Right atrium auricular region (tissue), 2 donors: ENCODE measurements around the gene ACER3. TPM values are rescaled to one million over a fixed set of nuclear protein-coding genes. Genes with fewer than 3 reads are reported as not detected.

Source experiments
- DNase-seq: peaks from one replicate; pipeline ENCODE4 v3.0.0-alpha.2; 2019; ENCODE audit warnings: low spot score
- H3K27ac ChIP-seq, 2 donors: fragments of 200-600 bp; sonication (generic); 1 replicate in 1 of 2; 2 replicates in 1 of 2; pipeline ENCODE4 v1.5.1; 2016 to 2019
- H3K27me3 ChIP-seq, 2 donors: fragments of 200-600 bp; sonication (generic); one replicate each; pipeline versions ENCODE4 v1.5.1 to v1.6.0; 2017 to 2019
- H3K36me3 ChIP-seq: fragments of 200-600 bp; sonication (generic); one replicate; pipeline ENCODE4 v1.5.1; 2016
- H3K4me1 ChIP-seq, 2 donors: fragments of 200-600 bp; sonication (generic); one replicate each; pipeline versions ENCODE4 v1.5.1 to v1.6.0; 2017 to 2019
- H3K4me3 ChIP-seq, 2 donors: fragments of 200-600 bp; sonication (generic); 1 replicate in 1 of 2; 2 replicates in 1 of 2; pipeline ENCODE4 v1.5.1; 2017 to 2019; ENCODE audit warnings: mild to moderate bottlenecking in 1 of 2, moderate library complexity in 1 of 2
- H3K9me3 ChIP-seq, 2 donors: fragments of 200-600 bp; sonication (generic); one replicate each; pipeline ENCODE4 v1.5.1; 2019
- total RNA-seq, 2 donors: library from RNA; depleted of rRNA; stranded (reverse); fragments of >200 nt; gene quantifications; one replicate each; pipeline ENCODE4 v1.1.0, GENCODE V29; 2016
- TF ChIP-seq, protein P1 (sequence below), 2 donors: fragments of 200-600 bp; sonication (generic); IDR thresholded peaks; one replicate each; pipeline ENCODE4 v1.5.1; 2019; ENCODE audit warnings: antibody characterized with exemption in 2 of 2

The ACER3 gene
- total RNA-seq, 2 donors from 2014 or later, result 6.4 to 11.3 TPM

DNA sequence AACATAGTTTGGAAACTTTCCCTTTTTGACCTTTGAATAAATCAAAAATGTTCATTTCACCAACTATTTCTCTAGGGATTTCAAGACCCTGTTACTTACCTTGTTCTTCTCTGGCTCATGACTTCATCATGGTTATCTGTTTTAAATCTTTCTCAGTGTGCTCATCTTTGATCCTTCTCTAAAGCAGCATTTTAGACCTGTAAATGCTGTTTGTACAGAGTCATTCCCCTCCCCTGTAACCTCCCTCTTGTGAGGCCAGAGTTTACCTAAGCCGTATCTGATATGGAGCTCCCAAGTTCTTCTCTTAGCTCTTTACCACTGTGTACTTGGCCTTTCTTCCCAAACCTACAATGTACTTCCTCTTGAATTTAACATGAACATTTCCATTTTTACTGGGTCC, 56.0 kb downstream of the ACER3 start:
- H3K27ac ChIP-seq, result no peak overlapping the region
- no peak overlapping the region for H3K4me3 ChIP-seq
- H3K36me3 ChIP-seq, result no peaks in the 10 kb centered on the region
- TF ChIP-seq, protein P1, sequence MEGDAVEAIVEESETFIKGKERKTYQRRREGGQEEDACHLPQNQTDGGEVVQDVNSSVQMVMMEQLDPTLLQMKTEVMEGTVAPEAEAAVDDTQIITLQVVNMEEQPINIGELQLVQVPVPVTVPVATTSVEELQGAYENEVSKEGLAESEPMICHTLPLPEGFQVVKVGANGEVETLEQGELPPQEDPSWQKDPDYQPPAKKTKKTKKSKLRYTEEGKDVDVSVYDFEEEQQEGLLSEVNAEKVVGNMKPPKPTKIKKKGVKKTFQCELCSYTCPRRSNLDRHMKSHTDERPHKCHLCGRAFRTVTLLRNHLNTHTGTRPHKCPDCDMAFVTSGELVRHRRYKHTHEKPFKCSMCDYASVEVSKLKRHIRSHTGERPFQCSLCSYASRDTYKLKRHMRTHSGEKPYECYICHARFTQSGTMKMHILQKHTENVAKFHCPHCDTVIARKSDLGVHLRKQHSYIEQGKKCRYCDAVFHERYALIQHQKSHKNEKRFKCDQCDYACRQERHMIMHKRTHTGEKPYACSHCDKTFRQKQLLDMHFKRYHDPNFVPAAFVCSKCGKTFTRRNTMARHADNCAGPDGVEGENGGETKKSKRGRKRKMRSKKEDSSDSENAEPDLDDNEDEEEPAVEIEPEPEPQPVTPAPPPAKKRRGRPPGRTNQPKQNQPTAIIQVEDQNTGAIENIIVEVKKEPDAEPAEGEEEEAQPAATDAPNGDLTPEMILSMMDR (IDR thresholded peaks at IDR 0.05), result no peak
- no peak for DNase-seq
- no peaks in the 10 kb centered on the region for H3K27me3 ChIP-seq
- H3K4me1 ChIP-seq, result peaks cover 0 to 7% of the 10 kb centered on the region in 2 donors
- H3K9me3 ChIP-seq, result no peaks in the 10 kb centered on the region

DNA sequence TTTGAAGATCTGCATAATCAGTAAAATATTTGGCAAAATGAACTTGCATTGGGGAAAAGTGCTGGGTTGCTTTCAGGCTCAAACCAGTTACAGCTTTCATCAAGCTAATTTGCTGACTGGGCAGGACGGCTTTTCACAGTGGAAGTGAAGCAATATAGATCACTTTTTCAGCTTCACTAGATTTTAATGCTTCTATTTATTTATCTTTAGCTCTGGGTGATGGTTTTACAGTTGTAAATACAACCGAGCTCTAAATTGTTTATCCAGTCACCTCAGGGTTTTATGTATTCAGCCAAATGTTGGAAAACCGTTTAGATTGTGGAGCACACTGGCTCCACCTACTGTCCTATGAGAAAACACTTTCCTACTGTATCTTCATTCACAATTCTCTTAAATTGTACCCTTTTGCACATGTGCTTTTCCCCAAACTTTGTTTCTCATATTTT, 58.2 kb downstream of the ACER3 start:
- Histone ChIP-seq H3K27me3 (no peaks in the 10 kb centered on the region), H3K4me1 (peaks cover 0 to 7% of the 10 kb centered on the region in 2 donors), H3K36me3 (no peaks in the 10 kb centered on the region), H3K4me3 (peak overlapping the region; percentile 6 to 21), H3K27ac (no peak overlapping the region), H3K9me3 (no peaks in the 10 kb centered on the region)
- TF ChIP-seq, protein P1 (IDR thresholded peaks at IDR 0.05), result peak; percentile 61 to 80
- DNase-seq, result no peak

DNA sequence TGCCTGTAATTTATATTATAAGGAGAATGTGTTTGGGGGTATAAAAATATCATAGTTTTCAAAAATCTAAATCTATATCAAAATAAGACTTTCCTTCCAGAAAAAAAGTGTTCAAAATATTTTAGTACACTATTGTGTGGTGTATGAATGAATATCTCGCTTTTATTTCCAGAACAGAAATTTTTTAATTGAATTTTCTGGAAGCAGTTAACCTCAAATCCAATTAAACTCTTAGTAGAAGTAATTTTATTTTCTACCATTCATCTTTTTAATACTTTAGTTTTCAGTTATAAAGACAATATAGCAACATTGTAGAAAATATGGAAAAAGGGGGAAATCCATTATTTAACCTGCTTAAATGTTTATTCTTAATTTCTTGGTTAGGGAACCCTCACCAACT, 58.7 kb downstream of the ACER3 start:
- Histone ChIP-seq H3K27ac (no peak overlapping the region), H3K4me1 (peaks cover 0 to 7% of the 10 kb centered on the region in 2 donors), H3K27me3 (no peaks in the 10 kb centered on the region), H3K9me3 (no peaks in the 10 kb centered on the region), H3K4me3 (no peak overlapping the region), H3K36me3 (no peaks in the 10 kb centered on the region)
- TF ChIP-seq, protein P1 (IDR thresholded peaks at IDR 0.05), result no peak
- DNase-seq, result no peak

DNA sequence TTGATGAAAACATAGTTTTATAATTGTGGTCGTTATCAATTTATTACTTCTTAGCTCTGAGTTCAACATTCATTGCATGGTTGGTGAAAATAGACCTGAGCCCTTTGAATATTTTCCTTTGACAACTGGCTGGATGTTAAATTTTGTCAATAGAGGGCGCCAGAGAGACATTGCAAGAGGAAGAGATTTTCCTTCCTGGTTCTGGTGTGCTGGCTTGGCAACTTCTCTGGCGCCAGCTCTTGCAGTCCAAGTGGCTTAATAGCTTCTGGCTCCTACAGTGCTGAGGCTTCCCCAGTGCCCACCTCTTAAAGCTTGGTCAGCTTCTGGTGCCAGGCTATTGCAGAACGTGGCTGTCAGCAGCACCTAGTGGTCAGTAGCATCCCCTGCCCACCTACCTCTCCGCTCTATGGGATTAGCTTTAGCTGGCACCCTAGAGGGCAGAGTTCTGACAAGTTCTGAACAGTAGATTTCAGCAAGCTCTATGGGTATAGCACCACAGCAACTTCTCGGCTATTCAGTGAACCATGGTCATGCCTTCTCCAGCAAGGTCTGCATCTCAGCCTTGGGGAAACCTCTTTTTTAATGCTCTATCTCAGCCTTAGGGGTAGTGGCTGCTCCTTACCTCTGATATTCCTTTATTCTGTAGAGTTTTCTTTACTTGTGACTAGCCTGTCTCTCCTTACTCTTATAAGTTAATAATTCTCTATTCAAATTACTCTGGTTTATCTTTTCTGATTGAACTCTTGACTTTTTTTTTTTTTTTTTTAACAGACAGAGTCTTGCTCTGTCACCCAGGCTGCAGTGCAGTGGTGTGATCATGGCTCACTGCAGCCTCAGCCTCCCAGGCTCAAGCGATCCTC, 59.4 kb downstream of the ACER3 start:
- Histone ChIP-seq H3K27ac (no peak overlapping the region), H3K4me1 (peaks cover 0 to 7% of the 10 kb centered on the region in 2 donors), H3K27me3 (no peaks in the 10 kb centered on the region), H3K9me3 (no peaks in the 10 kb centered on the region), H3K36me3 (no peaks in the 10 kb centered on the region), H3K4me3 (no peak overlapping the region)
- TF ChIP-seq, protein P1 (IDR thresholded peaks at IDR 0.05), result peak; percentile 73 to 91
- DNase-seq, result peak; percentile 85

DNA sequence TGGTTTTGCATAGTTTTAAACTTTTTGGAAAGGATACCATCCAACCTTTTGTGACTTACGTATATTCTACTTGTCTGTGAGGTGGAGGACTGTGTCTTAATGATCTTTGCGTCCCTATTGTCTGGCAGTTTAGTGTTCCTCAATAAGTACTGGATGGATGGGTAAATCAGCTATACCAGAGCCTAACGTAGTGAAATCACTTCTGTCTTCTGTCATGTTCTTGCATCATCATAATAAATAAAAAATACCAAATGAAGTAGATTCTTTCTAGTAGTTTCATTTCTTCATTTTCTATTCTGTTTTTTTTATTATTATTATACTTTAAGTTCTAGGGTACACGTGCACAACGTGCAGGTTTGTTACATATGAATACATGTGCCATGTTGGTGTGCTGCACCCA, 66.4 kb downstream of the ACER3 start:
- Histone ChIP-seq H3K36me3 (no peaks in the 10 kb centered on the region), H3K4me1 (no peaks in the 10 kb centered on the region), H3K9me3 (no peaks in the 10 kb centered on the region), H3K27me3 (no peaks in the 10 kb centered on the region), H3K4me3 (no peak overlapping the region), H3K27ac (no peak overlapping the region)
- TF ChIP-seq, protein P1 (IDR thresholded peaks at IDR 0.05), result no peak
- DNase-seq, result no peak
